ENCODE results near the gene CLCA4.

The CLCA4 gene

DNA sequence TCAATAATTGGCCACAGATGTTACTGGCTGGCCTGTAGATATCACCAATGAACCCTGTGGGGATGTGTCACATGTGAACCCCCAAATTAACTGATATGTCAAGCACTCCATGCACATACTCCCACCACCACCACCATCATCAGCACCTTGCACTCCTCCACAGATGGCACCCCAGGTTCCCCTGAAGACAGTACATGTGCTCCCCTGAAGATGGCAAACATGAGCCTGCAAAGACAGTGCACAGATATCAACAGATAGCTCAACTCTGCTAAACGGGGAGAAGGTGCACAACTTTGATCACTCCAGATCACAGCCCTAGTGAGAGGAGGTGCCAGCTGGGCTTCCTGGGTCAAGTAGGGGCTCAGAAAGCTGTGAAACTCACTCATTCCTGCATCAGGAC is 74.4 kb downstream of the CLCA4 start:
- no peak for DNase-seq
